RWPE2 (cell line): Measurements from ENCODE around the gene KRT76.
"Not testable (repeated sequence)": the region's sequence is repeated elsewhere in the genome, so short reads cannot be mapped to it uniquely, and the experiment has no call there.

Experiments
- ATAC-seq: fragments of 200-7000 bp; cut with Tn5 transposase; 3 replicates; pipeline ENCODE4 v1.9.1; 2021; ENCODE audit warnings: low read depth
- DNase-seq: peaks from one replicate; pipeline ENCODE4 v3.0.0-alpha.2; 2020; ENCODE audit warnings: low spot score
- H3K27ac ChIP-seq: fragments of 450-650 bp; 2 replicates; pipeline ENCODE4 v1.5.1; 2017; ENCODE audit warnings: mild to moderate bottlenecking; ENCODE audit not compliant: poor library complexity, severe bottlenecking
- H3K27me3 ChIP-seq: fragments of 250-450 bp; sonication (Bioruptor Pico); 2 replicates; pipeline ENCODE4 v1.5.1; 2021; ENCODE audit warnings: mild to moderate bottlenecking, moderate library complexity; ENCODE audit not compliant: insufficient read depth, poor library complexity, severe bottlenecking
- H3K36me3 ChIP-seq: fragments of 250-450 bp; sonication (Bioruptor Pico); 2 replicates; pipeline ENCODE4 v1.5.1; 2020; ENCODE audit warnings: low read depth, mild to moderate bottlenecking, moderate library complexity
- H3K4me1 ChIP-seq: fragments of 250-450 bp; sonication (Bioruptor Pico); 2 replicates; pipeline ENCODE4 v1.5.1; 2021; ENCODE audit warnings: mild to moderate bottlenecking, moderate library complexity; ENCODE audit not compliant: insufficient read depth, poor library complexity, severe bottlenecking
- H3K4me3 ChIP-seq: fragments of 250-450 bp; sonication (Bioruptor Pico); 2 replicates; pipeline ENCODE4 v1.5.1; 2021; ENCODE audit warnings: mild to moderate bottlenecking, moderate library complexity; ENCODE audit not compliant: severe bottlenecking
- H3K9me3 ChIP-seq: fragments of 250-450 bp; sonication (Bioruptor Pico); 2 replicates; pipeline ENCODE4 v1.5.1; 2021; ENCODE audit warnings: mild to moderate bottlenecking, moderate library complexity; ENCODE audit not compliant: severe bottlenecking
- TF ChIP-seq, protein P1 (sequence below): fragments of 450-650 bp; IDR thresholded peaks from one replicate; pipeline ENCODE4 v1.5.1; 2017; ENCODE audit warnings: mild to moderate bottlenecking, moderate library complexity; ENCODE audit not compliant: poor library complexity, severe bottlenecking

KRT76 gene

DNA sequence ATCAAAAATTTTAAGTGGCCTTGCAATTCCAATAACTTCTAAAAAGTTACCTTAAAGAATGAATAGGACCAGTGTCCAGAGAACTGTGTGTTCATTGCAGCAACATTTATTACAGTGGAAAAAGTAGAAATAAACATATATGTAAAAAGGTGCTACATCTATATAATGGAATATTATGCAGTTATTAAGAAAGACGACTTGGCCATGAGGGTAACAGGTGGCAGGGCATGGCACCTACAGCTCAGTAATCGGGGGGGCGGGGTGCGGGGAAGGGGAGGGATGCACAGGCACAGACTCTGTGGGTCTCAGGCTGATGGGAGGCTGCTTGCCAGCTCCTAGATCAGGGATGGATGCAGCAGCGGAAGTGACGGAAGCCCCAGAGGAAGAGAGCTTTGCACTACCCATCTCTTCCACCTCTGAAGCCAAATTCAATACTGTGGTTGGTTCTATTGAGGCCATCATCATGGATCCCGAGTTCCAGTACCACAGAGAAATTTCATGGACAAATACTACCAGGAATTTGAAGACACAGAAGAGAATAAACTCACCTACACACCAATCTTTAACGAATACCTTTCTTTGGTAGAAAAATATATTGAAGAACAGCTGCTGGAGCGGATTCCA is 14.0 kb downstream of the KRT76 start:
- Histone ChIP-seq H3K36me3 (no peaks in the 10 kb centered on the region), H3K27ac (no peak overlapping the region), H3K4me3 (no peak overlapping the region), H3K27me3 (no peaks in the 10 kb centered on the region), H3K9me3 (peaks cover 4% of the 10 kb centered on the region), H3K4me1 (no peaks in the 10 kb centered on the region)
- DNase-seq (no peak), ATAC-seq (no peak)
- TF ChIP-seq, protein P1, sequence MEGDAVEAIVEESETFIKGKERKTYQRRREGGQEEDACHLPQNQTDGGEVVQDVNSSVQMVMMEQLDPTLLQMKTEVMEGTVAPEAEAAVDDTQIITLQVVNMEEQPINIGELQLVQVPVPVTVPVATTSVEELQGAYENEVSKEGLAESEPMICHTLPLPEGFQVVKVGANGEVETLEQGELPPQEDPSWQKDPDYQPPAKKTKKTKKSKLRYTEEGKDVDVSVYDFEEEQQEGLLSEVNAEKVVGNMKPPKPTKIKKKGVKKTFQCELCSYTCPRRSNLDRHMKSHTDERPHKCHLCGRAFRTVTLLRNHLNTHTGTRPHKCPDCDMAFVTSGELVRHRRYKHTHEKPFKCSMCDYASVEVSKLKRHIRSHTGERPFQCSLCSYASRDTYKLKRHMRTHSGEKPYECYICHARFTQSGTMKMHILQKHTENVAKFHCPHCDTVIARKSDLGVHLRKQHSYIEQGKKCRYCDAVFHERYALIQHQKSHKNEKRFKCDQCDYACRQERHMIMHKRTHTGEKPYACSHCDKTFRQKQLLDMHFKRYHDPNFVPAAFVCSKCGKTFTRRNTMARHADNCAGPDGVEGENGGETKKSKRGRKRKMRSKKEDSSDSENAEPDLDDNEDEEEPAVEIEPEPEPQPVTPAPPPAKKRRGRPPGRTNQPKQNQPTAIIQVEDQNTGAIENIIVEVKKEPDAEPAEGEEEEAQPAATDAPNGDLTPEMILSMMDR: no peak

DNA sequence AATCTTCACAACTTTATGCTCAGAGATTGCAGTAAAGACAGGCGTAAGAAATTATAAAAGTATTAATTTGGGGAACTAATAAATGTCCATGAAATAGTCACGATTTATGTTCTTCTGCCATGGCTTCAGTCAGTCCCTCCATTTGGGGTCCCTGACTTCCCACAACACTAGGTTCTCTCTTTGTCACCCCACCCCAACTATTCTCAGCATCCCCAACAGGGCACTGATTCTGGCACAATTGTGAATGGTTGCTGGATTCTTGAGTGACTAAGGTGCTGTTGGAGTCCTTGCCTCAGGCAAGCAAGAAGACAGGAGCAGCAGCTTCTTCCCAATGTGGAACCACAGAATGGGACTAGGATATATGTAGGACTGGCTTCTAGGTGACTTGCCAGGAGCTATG is 15.3 kb downstream of the KRT76 start:
- no peaks in the 10 kb centered on the region for H3K27me3 ChIP-seq
- peaks cover 4% of the 10 kb centered on the region for H3K9me3 ChIP-seq
- H3K36me3 ChIP-seq: no peaks in the 10 kb centered on the region
- H3K27ac ChIP-seq: no peak overlapping the region
- no peak overlapping the region for H3K4me3 ChIP-seq
- ATAC-seq: no peak
- TF ChIP-seq, protein P1: no peak
- H3K4me1 ChIP-seq: no peaks in the 10 kb centered on the region
- no peak for DNase-seq

DNA sequence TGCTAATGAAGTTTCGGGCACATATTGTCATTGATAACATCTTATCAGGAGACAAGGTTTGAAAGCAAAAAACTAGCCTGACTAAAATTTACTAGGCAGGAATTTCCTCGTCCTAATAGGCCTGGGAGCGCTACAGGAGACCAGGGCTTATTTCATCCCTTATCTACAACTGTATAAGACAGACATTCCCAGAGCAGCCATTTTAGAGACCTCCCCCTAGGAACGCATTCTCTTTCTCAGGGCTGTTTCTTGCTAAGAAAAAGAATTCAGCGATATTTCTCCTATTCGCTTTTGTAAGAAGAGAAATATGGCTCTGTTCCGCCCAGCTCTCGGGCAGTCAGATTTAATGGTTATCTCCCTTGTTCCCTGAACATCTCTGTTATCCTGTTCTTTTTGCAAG is 15.9 kb downstream of the KRT76 start:
- not testable (repeated sequence) for H3K27me3 ChIP-seq, H3K27ac ChIP-seq, H3K4me3 ChIP-seq, ATAC-seq, H3K9me3 ChIP-seq, H3K36me3 ChIP-seq, H3K4me1 ChIP-seq, DNase-seq

DNA sequence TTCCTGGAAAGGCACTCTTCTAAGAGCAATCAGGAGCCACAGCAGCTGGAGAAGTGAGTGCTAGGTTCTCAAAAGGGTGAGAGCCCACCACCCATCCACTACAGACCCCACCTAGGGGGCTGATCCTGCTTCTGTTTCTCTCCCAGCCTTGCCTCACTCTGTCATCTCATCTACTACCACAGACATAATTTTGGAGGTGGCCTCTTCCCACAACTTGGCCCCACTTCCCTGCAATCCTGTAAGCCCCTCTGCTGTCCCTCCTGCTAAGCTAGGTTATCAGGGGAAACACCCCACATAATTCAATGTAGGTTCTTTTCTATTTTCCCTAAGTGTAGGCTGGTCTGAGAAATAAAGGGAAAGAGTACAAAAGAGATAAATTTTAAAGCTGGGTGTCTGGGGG is 16.5 kb downstream of the KRT76 start:
- TF ChIP-seq, protein P1: no peak
- Histone ChIP-seq H3K36me3 (no peaks in the 10 kb centered on the region), H3K9me3 (peaks cover 4% of the 10 kb centered on the region), H3K27me3 (no peaks in the 10 kb centered on the region), H3K4me1 (no peaks in the 10 kb centered on the region), H3K27ac (no peak overlapping the region), H3K4me3 (no peak overlapping the region)
- ATAC-seq: no peak
- no peak for DNase-seq

DNA sequence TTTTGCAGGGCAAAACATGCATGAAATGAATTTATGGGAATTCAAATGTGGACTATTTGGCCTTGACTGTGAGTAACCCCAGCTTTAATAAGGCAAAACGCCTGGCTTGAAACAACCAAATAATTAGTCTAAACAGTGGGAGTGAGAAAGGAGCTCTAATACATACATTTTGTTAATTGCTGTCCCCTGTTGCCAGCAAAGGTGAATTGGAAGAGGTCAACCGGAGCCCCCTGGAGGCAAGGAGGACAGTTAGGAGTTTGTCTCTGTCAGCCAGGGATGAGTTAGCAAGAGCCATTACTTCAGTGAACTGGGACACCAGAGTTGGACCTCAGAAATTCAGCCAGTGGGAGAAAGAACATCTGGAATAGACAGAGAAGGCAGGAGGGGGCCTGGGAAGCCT is 17.4 kb downstream of the KRT76 start:
- DNase-seq: no peak
- Histone ChIP-seq H3K4me1 (no peaks in the 10 kb centered on the region), H3K9me3 (peaks cover 4% of the 10 kb centered on the region), H3K27ac (no peak overlapping the region), H3K4me3 (no peak overlapping the region), H3K36me3 (no peaks in the 10 kb centered on the region), H3K27me3 (no peaks in the 10 kb centered on the region)
- ATAC-seq: no peak
- TF ChIP-seq, protein P1: no peak
